Ammon's horn (tissue), 1 donor: ENCODE data around the gene ABCC11.
"Not testable (repeated sequence)": the region's sequence is repeated elsewhere in the genome, so short reads cannot be mapped to it uniquely, and the experiment has no call there.

Source experiments
- DNase-seq: peaks from one replicate; pipeline ENCODE4 v3.0.0-alpha.2; 2016; ENCODE audit warnings: low spot score

ABCC11 gene

GRCh38 chr16:48250520-48251278, 3.4 kb upstream of the ABCC11 start:
- no peak for DNase-seq

- DNase-seq = no peak
Measured at GRCh38 chr16:48246066-48246465, 1.3 kb downstream of the ABCC11 start.

- DNase-seq = no peak
Measured at GRCh38 chr16:48244863-48245195, 2.5 kb downstream of the ABCC11 start.

GRCh38 chr16:48244080-48244862, 3.1 kb downstream of the ABCC11 start, which contains the start of gene LONP2:
TSS of gene LONP2 (plus strand) at chr16:48244300. CDS start at chr16:48244389, 89 bp downstream.
- peak; percentile 93 for DNase-seq

GRCh38 chr16:48240147-48240546, 7.2 kb downstream of the ABCC11 start:
- not testable (repeated sequence) for DNase-seq

GRCh38 chr16:48236286-48236685, 11.1 kb downstream of the ABCC11 start:
- no peak for DNase-seq

- no peak for DNase-seq
Measured at GRCh38 chr16:48235556-48236136, 11.7 kb downstream of the ABCC11 start.

- no peak for DNase-seq
Measured at GRCh38 chr16:48235058-48235555, 12.2 kb downstream of the ABCC11 start.

GRCh38 chr16:48234630-48235029, 12.7 kb downstream of the ABCC11 start:
- DNase-seq = no peak

- DNase-seq = no peak
Measured at GRCh38 chr16:48232493-48233040, 14.8 kb downstream of the ABCC11 start.

- peak; percentile 40 for DNase-seq
Measured at GRCh38 chr16:48231727-48232492, 15.4 kb downstream of the ABCC11 start.

GRCh38 chr16:48225456-48225855, 21.9 kb downstream of the ABCC11 start:
- DNase-seq = no peak

- no peak for DNase-seq
Measured at GRCh38 chr16:48223490-48223889, 23.8 kb downstream of the ABCC11 start.

GRCh38 chr16:48220891-48221290, 26.4 kb downstream of the ABCC11 start:
- no peak for DNase-seq

GRCh38 chr16:48218473-48218872, 28.9 kb downstream of the ABCC11 start:
- DNase-seq = no peak

- DNase-seq = no peak
Measured at GRCh38 chr16:48217708-48218107, 29.6 kb downstream of the ABCC11 start.

GRCh38 chr16:48215738-48216137, 31.6 kb downstream of the ABCC11 start:
- no peak for DNase-seq

- no peak for DNase-seq
Measured at GRCh38 chr16:48212033-48212432, 35.3 kb downstream of the ABCC11 start.

- no peak for DNase-seq
Measured at GRCh38 chr16:48210747-48211146, 36.6 kb downstream of the ABCC11 start.

- DNase-seq = no peak
Measured at GRCh38 chr16:48206594-48207242, 40.6 kb downstream of the ABCC11 start.

- DNase-seq = no peak
Measured at GRCh38 chr16:48204825-48205151, 42.6 kb downstream of the ABCC11 start.
